ENCODE results near the gene ANKFY1.
"Not testable (repeated sequence)": the region's sequence is repeated elsewhere in the genome, so short reads cannot be mapped to it uniquely, and the experiment has no call there.

The ANKFY1 gene

GRCh38 chr17:4261452-4261851 lies 2.3 kb downstream of the ANKFY1 start:
- DNase-seq (ENCODE audit: low read depth) = no peak

DNA sequence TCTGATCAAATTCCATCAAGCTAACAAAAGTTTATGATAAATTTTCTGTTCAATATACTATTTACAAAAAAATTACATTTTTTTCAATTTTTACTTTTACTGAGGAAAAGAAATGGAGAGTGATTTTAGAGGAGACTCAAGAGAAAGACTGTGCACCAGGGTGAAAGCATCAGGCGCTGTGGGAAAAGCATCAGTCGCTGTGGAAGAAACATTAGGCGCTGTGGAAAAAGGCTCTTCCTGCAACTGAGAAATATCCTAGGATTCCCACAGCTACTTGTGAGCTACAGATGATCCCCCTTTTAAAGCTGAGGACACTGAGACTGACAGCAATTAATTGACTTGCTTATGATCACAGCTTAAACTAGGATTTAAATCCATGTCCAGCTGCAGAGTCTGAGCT lies 4.9 kb downstream of the ANKFY1 start:
- no peak for DNase-seq (ENCODE audit: low read depth)

DNA sequence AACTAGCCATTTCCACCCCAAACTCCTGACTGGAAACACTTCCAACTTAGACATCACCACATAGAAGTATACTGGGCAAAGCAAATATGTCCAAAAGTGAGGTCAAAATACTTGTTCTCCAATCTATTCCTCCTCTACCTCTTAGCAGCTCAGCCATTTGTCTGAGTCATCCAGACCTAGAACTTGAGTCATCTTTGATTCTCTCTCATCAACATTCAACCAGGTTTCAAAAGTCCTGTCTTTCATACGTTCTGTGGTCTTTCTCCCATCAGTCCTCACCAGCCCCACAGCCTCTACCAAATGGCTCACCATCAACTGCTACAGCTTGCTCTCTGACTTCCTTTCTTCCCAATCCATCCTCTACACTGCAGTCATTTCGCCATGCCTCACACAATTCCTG lies 6.8 kb downstream of the ANKFY1 start:
- no peak for DNase-seq (ENCODE audit: low read depth)

DNA sequence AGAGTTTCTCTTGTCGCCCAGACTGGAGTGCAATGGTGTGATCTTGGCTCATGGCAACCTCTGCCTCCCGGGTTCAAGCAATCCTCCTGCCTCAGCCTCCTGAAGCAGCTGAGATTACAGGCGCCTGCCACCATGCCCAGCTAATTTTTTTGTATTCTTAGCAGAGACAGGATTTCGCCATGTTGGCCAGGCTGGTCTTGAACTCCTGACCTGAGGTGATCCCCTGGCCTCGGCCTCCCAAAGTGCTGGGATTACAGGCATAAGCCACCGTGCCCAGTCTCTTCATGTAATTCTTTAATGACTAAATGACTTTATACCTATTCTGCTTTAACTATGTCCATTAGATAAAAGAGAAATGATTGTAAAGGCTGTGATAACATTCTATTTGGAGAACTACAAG lies 8.5 kb downstream of the ANKFY1 start:
- DNase-seq (ENCODE audit: low read depth) = not testable (repeated sequence)

GRCh38 chr17:4250887-4251286 lies 12.9 kb downstream of the ANKFY1 start:
- no peak for DNase-seq (ENCODE audit: low read depth)

DNA sequence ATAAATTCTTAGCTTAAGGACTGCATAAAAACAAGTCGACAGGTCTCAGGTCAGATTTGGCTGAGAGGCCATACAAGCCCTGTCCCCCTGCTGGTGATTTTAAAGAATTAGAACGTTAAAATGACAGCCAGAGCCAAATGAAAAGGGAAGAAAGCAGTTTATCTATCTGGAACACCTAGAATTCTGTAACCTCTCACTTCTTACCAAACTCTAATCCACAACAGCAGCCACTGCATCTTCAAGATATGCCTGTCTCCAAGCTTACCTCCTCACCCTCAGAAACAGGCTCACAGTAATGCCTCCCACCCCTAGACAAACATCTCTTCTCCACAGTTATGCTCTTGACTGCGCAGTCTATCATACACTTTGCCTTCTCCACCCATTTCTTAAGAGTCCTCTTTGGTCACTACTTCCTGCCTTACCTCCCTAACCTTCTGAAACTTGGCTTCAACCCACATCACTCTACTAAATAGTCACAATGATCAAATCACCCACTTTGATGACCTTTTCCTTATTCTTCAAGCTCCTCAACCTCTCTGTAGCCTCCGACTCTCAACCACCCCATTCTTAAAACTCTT lies 14.2 kb downstream of the ANKFY1 start:
- no peak for DNase-seq (ENCODE audit: low read depth)

DNA sequence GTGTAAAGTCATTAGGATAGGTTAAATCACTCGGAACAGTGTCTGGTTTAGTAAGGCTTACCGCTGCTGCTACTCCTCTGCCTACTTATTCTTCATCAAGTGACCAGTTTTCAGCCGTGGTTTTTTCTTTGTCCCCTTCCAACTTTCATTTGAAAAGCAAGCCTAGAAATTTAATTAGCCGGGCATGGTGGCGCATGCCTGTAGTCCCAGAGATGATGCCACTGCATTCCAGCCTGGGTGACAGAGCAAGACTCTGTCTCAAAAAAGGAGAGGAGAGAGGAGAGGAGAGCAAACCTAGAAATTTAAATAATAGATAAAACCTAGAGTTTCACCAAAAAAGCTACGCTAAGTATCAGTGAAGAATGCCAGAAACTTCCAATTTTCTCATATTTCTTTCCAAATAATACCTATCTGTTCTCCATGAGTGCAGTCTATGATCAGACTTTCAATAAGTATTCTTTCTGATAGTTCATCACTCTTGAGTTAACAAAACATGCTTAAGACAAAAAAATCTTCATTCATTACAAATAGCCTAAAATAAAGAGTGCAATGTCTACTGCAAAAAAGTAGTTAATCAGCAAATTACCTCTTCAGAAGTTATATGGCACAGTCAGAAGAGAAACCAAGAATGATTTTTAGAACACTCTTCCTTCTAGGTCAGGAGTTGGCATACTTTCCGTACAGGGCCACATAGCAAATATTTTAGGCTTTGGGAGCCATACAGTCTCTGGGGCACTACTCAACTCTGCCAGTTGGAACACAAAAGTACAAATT lies 15.1 kb downstream of the ANKFY1 start:
- no peak for DNase-seq (ENCODE audit: low read depth)

GRCh38 chr17:4247971-4248388 lies 15.8 kb downstream of the ANKFY1 start:
- DNase-seq (ENCODE audit: low read depth) = no peak

DNA sequence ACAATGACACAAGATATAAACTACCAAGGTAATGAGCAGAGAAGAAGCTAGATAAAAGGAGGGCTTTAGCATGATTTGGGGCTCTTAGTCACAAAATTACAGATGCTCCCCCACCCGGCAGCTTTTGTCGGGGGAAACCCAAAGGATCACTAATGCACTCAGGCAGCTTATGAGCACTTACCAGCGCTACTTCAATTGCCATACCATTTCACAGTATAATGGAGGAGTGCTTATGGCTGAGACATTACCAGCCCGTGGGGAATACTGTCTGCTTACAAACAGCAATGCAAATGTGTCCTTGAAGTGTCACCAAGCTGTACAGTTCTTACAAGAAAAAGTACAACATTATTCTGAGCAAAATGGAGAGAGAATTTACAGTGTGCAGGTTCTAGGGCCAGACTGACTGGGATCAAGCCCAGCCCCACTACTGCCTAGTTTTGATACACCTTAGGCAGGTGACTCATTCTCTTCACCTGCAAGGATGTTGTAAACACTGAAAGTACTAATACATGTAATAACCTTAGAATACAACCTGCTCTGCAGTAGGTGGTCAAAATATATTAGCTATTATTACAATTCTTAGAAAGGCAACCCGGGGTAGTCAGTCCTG lies 16.3 kb downstream of the ANKFY1 start:
- DNase-seq (ENCODE audit: low read depth) = no peak

DNA sequence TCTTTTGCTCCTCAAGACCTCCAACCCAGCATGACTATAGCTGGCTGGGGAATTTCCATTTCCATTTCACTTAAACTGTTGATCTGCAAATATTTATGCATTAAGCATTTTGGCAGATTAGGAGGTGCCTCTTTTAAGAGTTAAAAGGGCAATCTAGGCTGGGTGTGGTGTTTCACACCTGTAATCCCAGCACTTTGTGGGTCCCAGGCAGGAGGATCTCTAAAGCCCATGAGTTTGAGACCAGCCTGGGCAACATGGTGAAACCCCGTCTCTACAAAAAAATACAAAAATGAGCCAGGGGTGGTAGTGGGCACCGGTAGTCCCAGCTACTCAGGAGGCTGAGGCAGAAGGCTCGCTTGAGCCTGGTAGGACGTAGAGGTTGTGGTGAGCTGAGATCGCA lies 17.1 kb downstream of the ANKFY1 start:
- no peak for DNase-seq (ENCODE audit: low read depth)

- DNase-seq (ENCODE audit: low read depth) = no peak
These were observed 22.2 kb downstream of the ANKFY1 start for GRCh38 chr17:4241535-4241934.

DNA sequence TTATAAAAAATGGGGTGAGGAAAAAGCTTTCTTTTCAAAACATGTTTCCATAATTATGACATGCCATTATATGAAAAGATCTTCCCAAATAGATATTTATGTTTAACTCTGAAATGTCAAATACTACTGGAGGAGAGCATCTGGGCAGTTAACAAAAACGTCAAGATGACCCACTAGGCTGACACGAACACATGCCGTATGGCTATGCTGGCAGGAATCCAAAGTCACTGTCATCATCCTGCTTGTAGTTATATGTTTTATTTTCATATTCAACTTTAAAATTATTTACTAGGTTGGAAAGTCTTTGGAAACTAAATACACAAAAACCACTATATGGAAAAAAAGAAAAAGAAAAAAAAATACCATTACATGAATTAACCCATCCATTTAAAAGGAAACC lies 27.3 kb downstream of the ANKFY1 start:
- no peak for DNase-seq (ENCODE audit: low read depth)

DNA sequence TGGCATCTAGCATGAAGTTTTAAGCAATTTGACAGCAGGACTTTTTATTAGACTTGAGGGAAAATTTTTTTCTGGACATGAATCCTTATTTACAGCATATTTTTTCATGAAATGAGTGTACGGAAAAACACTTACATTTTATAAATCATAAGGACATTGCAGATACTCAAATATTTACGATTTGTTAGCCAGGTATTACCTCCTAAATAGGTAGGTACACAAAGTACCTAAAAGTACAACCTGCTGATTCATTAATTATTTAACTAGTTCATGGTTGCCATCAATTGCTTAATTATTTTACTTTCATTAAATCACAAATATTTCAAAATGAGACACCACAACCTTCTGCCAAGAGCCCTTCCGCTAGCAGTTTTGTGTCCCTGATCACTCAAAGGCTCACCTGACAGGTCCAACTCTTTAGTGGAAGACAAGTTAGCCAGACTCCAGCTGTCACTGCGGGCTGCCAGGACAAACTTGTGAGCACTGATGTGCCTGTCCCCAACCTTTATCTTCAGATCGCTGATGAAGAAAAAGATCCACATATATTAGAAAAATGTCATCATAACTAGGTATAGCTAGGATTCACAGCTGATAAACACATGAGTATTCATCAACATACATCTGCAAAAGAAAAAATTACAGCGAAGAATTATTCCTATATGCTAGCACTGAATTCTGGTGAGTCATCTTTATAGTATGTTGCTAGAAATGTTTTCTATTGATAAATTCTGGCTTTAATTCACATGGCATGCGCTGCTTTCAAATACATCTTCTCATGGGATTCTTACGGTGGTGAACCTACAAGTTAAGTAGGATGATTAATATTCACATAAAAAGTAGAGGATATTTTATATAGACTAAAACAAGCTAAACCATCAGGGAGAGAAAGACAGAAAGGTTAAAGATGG lies 28.2 kb downstream of the ANKFY1 start:
- no peak for DNase-seq (ENCODE audit: low read depth)

DNA sequence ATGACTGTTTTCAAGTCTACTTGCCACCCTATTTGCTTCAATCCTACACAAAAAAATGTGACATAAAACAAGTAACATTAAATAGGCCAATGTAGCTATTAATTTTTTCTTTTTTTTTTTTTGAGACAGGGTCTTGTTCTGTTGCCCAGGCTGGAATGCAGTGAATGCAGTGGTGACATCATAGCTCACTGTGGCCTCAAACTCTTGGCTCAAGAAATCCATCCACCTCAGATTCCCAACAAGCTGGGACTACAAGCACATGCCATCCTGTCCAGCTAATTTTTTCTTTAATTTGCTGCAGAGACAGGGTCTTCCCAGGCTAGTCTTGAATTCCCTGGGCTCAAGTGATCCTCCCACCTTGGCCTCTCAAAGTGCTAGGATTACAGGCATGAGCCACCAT lies 29.4 kb downstream of the ANKFY1 start:
- no peak for DNase-seq (ENCODE audit: low read depth)

DNA sequence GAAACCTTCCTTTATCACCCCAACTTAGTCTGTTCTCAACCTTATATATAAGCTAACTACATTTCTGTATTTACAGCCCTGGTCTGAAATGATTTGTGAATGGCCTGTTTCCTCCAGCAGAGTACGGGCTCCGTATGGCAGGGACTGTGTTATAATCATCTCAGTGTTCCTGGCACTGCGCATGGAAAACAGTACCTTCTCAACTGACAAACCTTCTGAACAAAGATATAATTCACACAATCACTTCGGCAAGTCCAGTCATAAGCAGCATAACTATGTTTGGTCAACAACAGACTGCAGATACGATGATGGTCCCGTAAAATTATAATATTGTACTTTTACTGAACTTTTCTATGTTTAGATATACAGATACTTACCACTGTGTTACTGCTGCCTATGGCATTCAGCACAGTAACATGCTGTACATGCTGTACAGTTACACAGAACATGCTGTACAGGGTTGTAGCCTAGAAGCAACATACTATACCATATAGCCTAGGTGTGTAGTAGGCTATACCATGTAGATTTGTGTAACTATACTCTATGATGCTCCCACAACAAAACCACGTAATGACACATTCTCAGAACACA lies 30.0 kb downstream of the ANKFY1 start:
- no peak for DNase-seq (ENCODE audit: low read depth)

DNA sequence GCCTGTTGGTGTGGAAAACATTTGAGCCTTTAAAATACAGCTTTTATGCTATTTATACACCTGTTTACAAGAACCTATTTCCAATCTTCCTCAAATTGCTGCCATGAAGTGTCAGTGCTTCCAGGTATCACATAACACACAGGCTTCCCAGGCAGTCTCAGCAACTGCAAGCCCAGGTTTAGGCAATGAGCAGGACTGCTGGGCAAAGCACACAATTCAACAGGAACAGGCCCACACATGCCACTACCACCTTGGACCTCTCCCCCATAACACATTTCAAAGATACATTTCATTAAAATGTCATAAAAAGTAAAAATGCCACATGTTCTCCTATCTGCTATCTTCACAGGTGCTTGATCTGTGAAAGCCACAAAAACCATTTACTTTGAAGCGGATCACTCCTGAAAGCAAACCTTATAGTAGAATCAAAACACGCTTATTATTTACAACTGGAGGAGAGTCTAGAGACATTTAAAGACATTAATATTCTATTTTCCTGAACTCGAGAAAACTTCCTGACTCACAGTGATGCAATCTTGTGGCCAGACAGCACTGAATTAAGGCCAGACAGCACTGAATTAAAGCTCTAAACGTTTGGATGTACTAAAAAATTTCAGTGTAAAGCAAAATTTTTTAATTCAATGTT lies 31.5 kb downstream of the ANKFY1 start:
- no peak for DNase-seq (ENCODE audit: low read depth)

DNA sequence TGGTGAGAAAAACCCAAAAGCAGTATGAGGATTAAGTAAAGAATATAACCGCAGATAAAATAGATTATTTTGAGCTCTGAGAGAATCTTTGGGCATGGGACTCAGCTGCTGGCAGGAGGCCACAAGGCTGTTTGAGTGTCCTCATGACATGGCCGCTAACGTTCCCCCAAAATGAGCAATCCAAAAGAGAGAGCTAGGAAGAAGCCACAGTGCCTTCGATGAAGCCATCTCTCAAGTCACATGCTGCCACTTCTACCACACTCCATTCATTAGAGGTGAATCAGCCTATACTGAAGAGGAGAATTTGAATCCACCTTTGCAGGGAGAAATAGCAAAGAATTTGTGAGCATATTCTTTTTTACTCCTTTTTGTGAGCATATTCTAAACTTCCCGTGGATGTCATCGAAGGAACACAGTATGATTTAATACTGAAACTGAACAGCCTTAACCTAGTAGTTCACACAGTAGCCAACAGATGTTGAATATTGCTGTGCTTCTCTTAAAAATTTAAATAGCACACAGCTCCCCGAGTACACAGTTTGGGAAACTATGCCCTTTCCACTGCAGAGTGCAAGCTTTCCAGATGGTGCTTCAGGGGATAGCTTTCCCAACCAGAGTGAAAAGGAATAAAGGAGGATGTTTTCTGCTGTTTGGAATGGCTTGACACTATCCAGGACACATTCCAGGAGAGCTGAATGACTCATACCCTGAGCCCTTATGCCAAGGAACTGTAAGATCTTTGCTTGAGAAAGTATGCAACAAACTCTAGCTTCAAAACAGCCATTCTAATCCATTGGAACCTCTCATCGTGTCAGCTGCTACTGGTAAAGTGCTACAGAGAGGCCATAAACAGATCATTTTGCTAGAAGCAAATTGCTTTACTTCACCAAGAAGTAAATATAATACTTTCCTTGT lies 33.9 kb downstream of the ANKFY1 start:
- DNase-seq (ENCODE audit: low read depth) = no peak

- no peak for DNase-seq (ENCODE audit: low read depth)
These were observed 41.7 kb downstream of the ANKFY1 start for GRCh38 chr17:4221899-4222659.

DNA sequence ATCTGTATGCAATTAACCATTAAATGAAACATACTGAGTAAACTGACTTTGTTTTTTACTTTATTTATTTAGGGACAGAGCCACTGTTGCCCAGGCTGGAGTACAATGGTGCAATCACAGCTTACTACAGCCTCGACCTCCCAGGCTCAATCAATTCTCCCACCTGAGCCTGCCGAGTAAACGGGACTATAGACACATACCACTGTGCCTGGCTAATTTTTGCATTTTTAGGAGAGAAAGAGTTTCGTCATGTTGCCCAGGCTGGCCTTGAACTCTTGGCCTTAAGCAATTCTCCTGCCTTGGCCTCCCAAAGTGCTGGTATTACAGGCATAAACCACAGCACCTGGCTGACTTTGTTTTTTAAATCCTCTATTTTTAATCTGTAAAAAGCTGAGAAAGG lies 42.6 kb downstream of the ANKFY1 start:
- DNase-seq (ENCODE audit: low read depth) = no peak

DNA sequence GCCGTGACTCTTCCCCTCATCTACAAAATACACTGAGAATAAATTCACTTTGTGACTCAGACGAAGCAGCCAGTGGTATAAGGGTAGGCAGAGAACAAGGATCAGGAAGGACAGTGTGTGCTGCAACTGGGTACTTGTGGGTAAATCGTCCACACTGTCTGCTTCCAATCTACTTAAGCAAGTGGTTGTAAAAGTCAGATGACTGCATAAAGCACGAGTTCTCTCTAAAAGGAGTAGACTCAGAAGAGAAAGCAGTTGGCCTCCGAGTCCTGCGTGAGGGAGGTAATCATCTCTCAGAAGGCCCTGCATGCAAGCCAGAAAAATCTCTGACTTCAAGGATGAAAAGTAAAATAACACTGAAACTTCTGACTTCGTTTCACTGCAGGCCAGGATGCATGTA lies 43.1 kb downstream of the ANKFY1 start:
- no peak for DNase-seq (ENCODE audit: low read depth)

All from T follicular helper cell (primary cell).